ENCODE results near the gene RAB5B. TPM values are rescaled to one million over a fixed set of nuclear protein-coding genes. Genes with fewer than 3 reads are reported as not detected.

Gene RAB5B
- total and polyA plus RNA-seq, 2 donors (not counting 1 experiment from before 2014, with no cell fraction given): 55.3 to 193 TPM

DNA sequence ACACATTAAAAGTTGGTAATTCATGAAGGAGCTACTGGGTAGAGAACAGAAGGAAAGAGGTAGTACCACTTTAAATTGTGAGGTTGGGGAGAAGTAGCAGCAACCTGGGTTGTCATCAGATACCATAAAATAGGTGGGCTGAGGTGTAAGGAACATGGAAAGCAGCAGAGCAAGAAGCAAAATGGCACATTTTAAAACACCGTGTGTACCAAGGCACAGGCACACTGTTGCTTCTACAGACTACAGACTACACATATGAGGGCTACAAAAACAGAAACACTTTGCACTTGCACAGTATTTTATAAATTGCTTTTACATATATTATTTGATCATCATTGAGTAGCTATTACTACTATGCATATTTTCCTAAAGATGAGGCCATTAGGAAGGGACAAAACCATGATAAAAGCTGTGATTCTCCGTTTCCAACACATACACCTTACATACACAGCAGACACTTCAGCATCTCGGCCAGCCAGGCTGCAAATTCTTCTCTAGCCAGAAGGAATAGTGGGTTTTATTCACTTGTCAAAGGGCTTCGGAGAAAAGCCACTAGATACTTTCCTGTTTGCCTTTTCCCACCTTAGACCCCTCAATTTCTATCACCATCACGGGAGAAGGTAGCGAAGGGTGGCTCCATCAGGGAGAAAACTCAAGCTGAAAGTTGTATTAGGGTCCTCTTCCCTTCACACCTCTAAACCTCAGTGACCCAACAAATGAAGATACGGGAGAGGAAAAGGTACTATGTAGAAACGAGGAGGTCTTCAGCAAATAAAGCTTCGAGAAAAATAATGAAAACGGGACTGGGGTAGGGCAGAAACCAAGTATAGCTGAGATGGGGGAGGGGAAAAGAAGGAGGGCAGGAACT, 47.8 kb upstream of the RAB5B start:
- peaks cover 7% of the 10 kb centered on the region for H3K4me1 ChIP-seq (ENCODE audit: control insufficient read depth, extremely low read depth, insufficient read depth, low read length)
- no peaks in the 10 kb centered on the region for H3K27me3 ChIP-seq (ENCODE audit: control insufficient read depth, insufficient read depth, low read length)
- H3K9me3 ChIP-seq (ENCODE audit: control insufficient read depth, insufficient read depth, low read depth, low read length): no peaks in the 10 kb centered on the region
- no peak for DNase-seq (ENCODE audit: low read depth in 2 of 2)
- H3K4me2 ChIP-seq (ENCODE audit: extremely low read depth, insufficient read depth, low read length): peak overlapping the region; percentile 64
- peak overlapping the region; percentile 90 for H3K9ac ChIP-seq (ENCODE audit: insufficient read depth, low read length)
- H4K20me1 ChIP-seq (ENCODE audit: control insufficient read depth, extremely low read depth, insufficient read depth, low read length): no peaks in the 10 kb centered on the region
- TF ChIP-seq, protein P1, sequence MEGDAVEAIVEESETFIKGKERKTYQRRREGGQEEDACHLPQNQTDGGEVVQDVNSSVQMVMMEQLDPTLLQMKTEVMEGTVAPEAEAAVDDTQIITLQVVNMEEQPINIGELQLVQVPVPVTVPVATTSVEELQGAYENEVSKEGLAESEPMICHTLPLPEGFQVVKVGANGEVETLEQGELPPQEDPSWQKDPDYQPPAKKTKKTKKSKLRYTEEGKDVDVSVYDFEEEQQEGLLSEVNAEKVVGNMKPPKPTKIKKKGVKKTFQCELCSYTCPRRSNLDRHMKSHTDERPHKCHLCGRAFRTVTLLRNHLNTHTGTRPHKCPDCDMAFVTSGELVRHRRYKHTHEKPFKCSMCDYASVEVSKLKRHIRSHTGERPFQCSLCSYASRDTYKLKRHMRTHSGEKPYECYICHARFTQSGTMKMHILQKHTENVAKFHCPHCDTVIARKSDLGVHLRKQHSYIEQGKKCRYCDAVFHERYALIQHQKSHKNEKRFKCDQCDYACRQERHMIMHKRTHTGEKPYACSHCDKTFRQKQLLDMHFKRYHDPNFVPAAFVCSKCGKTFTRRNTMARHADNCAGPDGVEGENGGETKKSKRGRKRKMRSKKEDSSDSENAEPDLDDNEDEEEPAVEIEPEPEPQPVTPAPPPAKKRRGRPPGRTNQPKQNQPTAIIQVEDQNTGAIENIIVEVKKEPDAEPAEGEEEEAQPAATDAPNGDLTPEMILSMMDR (conservative IDR thresholded peaks at IDR 0.05 in 1 of 2, IDR thresholded peaks at IDR 0.05 in 1 of 2; ENCODE audit: low read depth in 1 of 2, low read length in 2 of 2): no peak
- no peak for TF ChIP-seq EZH2 (IDR thresholded peaks at IDR 0.05; ENCODE audit: low read length, missing control alignments)
- peak overlapping the region; percentile 84 to 100 (median 98) for H3K4me3 ChIP-seq (replicated peaks in 1 of 4; ENCODE audit: control extremely low read depth in 1 of 4, insufficient read depth in 1 of 4, low read depth in 3 of 4, low read length in 4 of 4)
- H3K79me2 ChIP-seq (ENCODE audit: control insufficient read depth, insufficient read depth, low read length): peaks cover 45% of the 10 kb centered on the region
- no peaks in the 10 kb centered on the region for H3K36me3 ChIP-seq (ENCODE audit: control insufficient read depth, insufficient read depth, low read length)
- H2AFZ ChIP-seq (ENCODE audit: low read length): no peak overlapping the region
- peak overlapping the region; percentile 94 for H3K27ac ChIP-seq (ENCODE audit: insufficient read depth, low read length)

DNA sequence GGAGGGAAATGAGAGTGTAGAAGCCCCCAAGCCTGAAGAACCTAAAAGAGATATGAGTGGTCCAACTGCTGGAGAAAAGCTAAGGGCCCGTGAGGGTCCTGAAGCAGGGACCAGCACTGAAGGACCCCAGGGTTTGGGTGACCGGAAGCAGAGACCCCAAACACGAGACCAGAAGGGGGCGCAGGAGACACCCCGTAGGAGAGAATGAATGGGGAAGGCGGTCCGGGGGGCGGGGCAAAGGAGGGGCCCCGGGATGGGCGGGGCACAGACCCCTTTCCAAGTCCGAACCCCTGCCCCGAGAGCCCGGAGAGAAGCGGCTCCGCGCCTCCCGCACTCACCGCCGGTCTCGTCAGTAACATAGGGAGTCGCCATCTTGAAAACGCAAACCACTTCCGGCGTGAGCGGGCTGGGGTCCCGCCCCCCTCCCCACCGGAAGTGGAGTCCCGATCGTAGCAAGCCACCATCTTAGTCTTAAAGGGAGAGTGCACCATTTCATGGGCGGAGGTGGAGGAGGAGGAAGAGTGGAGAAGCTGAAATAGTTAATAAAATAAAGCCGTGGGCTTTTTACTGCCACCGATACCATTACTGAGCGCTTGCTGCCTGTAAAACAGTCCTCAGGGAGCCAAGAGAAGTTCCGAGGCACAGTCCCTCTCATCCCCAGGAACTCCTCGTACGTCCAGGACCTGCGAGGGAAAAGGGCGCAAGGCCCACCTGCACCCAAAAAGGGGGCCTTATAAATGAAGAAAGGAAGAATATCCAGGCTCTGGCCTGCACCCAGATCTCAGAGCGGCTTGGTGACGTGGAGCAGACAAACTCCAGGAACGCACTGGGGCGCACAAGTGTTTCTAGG, 46.9 kb upstream of the RAB5B start:
- H3K4me2 ChIP-seq (ENCODE audit: extremely low read depth, insufficient read depth, low read length): peak overlapping the region; percentile 81
- no peaks in the 10 kb centered on the region for H3K27me3 ChIP-seq (ENCODE audit: control insufficient read depth, insufficient read depth, low read length)
- H3K4me3 ChIP-seq (replicated peaks in 1 of 4; ENCODE audit: control extremely low read depth in 1 of 4, insufficient read depth in 1 of 4, low read depth in 3 of 4, low read length in 4 of 4): peak overlapping the region; percentile 84 to 100 (median 98)
- H3K27ac ChIP-seq (ENCODE audit: insufficient read depth, low read length): peak overlapping the region; percentile 94
- H3K79me2 ChIP-seq (ENCODE audit: control insufficient read depth, insufficient read depth, low read length): peaks cover 41% of the 10 kb centered on the region
- peaks cover 12% of the 10 kb centered on the region for H3K4me1 ChIP-seq (ENCODE audit: control insufficient read depth, extremely low read depth, insufficient read depth, low read length)
- peak; percentile 92 to 94 for DNase-seq (ENCODE audit: low read depth in 2 of 2)
- TF ChIP-seq EZH2 (IDR thresholded peaks at IDR 0.05; ENCODE audit: low read length, missing control alignments): no peak
- TF ChIP-seq, protein P1 (conservative IDR thresholded peaks at IDR 0.05 in 1 of 2, IDR thresholded peaks at IDR 0.05 in 1 of 2; ENCODE audit: low read depth in 1 of 2, low read length in 2 of 2): peak; percentile 68 to 79
- H3K36me3 ChIP-seq (ENCODE audit: control insufficient read depth, insufficient read depth, low read length): no peaks in the 10 kb centered on the region
- H3K9me3 ChIP-seq (ENCODE audit: control insufficient read depth, insufficient read depth, low read depth, low read length): no peaks in the 10 kb centered on the region
- H2AFZ ChIP-seq (ENCODE audit: low read length): peak overlapping the region; percentile 86
- H4K20me1 ChIP-seq (ENCODE audit: control insufficient read depth, extremely low read depth, insufficient read depth, low read length): no peaks in the 10 kb centered on the region
- peak overlapping the region; percentile 90 for H3K9ac ChIP-seq (ENCODE audit: insufficient read depth, low read length)

Data from fibroblast of lung (primary cell).